Skeletal muscle tissue (tissue), 4 donors: ENCODE data around the gene ACE. TPM values are rescaled to one million over a fixed set of nuclear protein-coding genes. Genes with fewer than 3 reads are reported as not detected.

ENCODE experiments used
- H3K27ac ChIP-seq: one replicate; pipeline ENCODE4 v1.7.0; 2013; ENCODE audit warnings: mild to moderate bottlenecking, low read depth, low read length, inconsistent platforms
- H3K27me3 ChIP-seq, 3 donors: one replicate each; pipeline ENCODE4 v1.7.0; 2013; ENCODE audit warnings: low read length in 3 of 3; ENCODE audit not compliant: control insufficient read depth in 3 of 3, insufficient read depth in 3 of 3
- H3K36me3 ChIP-seq, 3 donors: one replicate each; pipeline ENCODE4 v1.7.0; 2013; ENCODE audit warnings: low read length in 3 of 3; ENCODE audit not compliant: control insufficient read depth in 3 of 3, insufficient read depth in 3 of 3
- H3K4me1 ChIP-seq, 3 donors: one replicate each; pipeline ENCODE4 v1.7.0; 2013; ENCODE audit warnings: low read length in 3 of 3, mild to moderate bottlenecking in 3 of 3; ENCODE audit not compliant: control insufficient read depth in 3 of 3, insufficient read depth in 3 of 3
- H3K4me3 ChIP-seq, 3 donors: one replicate each; pipeline ENCODE4 v1.7.0; 2013; ENCODE audit warnings: low read length in 3 of 3
- H3K9ac ChIP-seq, 3 donors: one replicate each; pipeline ENCODE4 v1.7.0; 2013; ENCODE audit warnings: low read length in 3 of 3, mild to moderate bottlenecking in 3 of 3, moderate library complexity in 2 of 3, low read depth in 1 of 3
- H3K9me3 ChIP-seq, 3 donors: one replicate each; pipeline ENCODE4 v1.7.0; 2013; ENCODE audit warnings: low read length in 3 of 3; ENCODE audit not compliant: control insufficient read depth in 3 of 3
- total RNA-seq: library from RNA; depleted of rRNA; stranded (reverse); fragments of >200 nt; gene quantifications from one replicate; pipeline ENCODE4 v1.2.3, GENCODE V29; 2014
- donor health status: Osteomylitis.

Gene ACE
- total RNA-seq, 1 donor from 2014 or later, result 7.8 TPM

- H3K4me1 ChIP-seq, result peaks cover 22 to 27% (median 23%) of the 10 kb centered on the region in 3 donors
Observed at GRCh38 chr17:63442549-63443035, 34.3 kb upstream of the ACE start.

GRCh38 chr17:63443053-63443452, 33.8 kb upstream of the ACE start:
- H3K4me1 ChIP-seq, result peaks cover 27 to 30% (median 27%) of the 10 kb centered on the region in 3 donors
- no peak overlapping the region for H3K9ac ChIP-seq
- no peak overlapping the region for H3K27ac ChIP-seq
- peaks cover 0 to 10% (median 3%) of the 10 kb centered on the region in 3 donors for H3K27me3 ChIP-seq
- H3K36me3 ChIP-seq, result no peaks in the 10 kb centered on the region
- H3K4me3 ChIP-seq, result no peak overlapping the region
- H3K9me3 ChIP-seq, result no peaks in the 10 kb centered on the region

More at GRCh38 chr17:63442549-63443035, 34.3 kb upstream of the ACE start:
- Histone ChIP-seq H3K27ac (no peak overlapping the region), H3K9ac (no peak overlapping the region), H3K9me3 (no peaks in the 10 kb centered on the region), H3K27me3 (peaks cover 0 to 10% (median 3%) of the 10 kb centered on the region in 3 donors), H3K36me3 (no peaks in the 10 kb centered on the region), H3K4me3 (no peak overlapping the region)

GRCh38 chr17:63444457-63444856, 32.4 kb upstream of the ACE start:
- Histone ChIP-seq H3K9ac (no peak overlapping the region), H3K4me1 (peaks cover 27 to 32% (median 30%) of the 10 kb centered on the region in 3 donors), H3K27ac (no peak overlapping the region), H3K4me3 (no peak overlapping the region), H3K27me3 (peaks cover 0 to 10% (median 3%) of the 10 kb centered on the region in 3 donors), H3K36me3 (no peaks in the 10 kb centered on the region), H3K9me3 (no peaks in the 10 kb centered on the region)

DNA sequence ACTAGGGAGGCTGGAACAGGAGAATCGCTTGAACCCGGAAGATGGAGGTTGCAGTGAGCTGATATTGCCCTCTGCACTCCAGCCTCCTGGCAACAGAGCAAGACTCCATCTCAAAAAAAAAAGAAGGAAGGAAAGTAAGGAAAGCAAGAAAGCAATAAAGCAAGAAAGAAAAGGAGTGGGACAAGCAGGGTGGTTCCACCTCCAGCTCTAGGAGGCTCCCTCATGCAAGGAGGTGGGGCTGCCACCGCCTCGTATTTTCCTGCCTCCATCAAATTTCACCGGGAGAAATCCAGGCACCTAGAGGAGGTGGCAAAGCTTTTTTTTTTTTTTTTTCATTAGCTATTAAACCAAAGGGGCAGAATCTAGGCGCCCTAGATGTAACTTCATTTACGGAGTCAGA, 31.8 kb upstream of the ACE start:
- H3K27me3 ChIP-seq, result peaks cover 0 to 10% (median 3%) of the 10 kb centered on the region in 3 donors
- H3K9me3 ChIP-seq, result no peaks in the 10 kb centered on the region
- no peak overlapping the region for H3K27ac ChIP-seq
- H3K4me1 ChIP-seq, result peaks cover 25 to 27% (median 26%) of the 10 kb centered on the region in 3 donors
- H3K4me3 ChIP-seq, result no peak overlapping the region
- H3K9ac ChIP-seq, result no peak overlapping the region
- H3K36me3 ChIP-seq, result no peaks in the 10 kb centered on the region

- Histone ChIP-seq H3K36me3 (no peaks in the 10 kb centered on the region), H3K9me3 (no peaks in the 10 kb centered on the region), H3K27ac (peak overlapping the region; percentile 44), H3K9ac (peak overlapping the region; percentile 40 to 72 (median 45)), H3K27me3 (peaks cover 0 to 10% (median 3%) of the 10 kb centered on the region in 3 donors), H3K4me1 (peaks cover 26% of the 10 kb centered on the region in 3 donors), H3K4me3 (peak overlapping the region; percentile 59 to 72 (median 68))
Observed at GRCh38 chr17:63445571-63445953, 31.3 kb upstream of the ACE start.

- H3K9ac ChIP-seq, result peak within 1 kb of the TSS; percentile 64 to 72 (median 65)
Observed at GRCh38 chr17:63445954-63446752, 30.7 kb upstream of the ACE start, which contains the start of gene CYB561. Gene CYB561 (minus strand): TSS chr17:63446306. CDS start chr17:63437547, 8,759 bp downstream.

GRCh38 chr17:63446753-63447470, 29.9 kb upstream of the ACE start:
- peaks cover 25 to 28% (median 26%) of the 10 kb centered on the region in 3 donors for H3K4me1 ChIP-seq
- peak overlapping the region; percentile 83 for H3K27ac ChIP-seq
- H3K27me3 ChIP-seq, result peaks cover 0 to 10% (median 3%) of the 10 kb centered on the region in 3 donors
- no peaks in the 10 kb centered on the region for H3K36me3 ChIP-seq
- H3K9ac ChIP-seq, result peak overlapping the region; percentile 64 to 71 (median 65)
- peak overlapping the region; percentile 38 to 72 (median 68) for H3K4me3 ChIP-seq
- H3K9me3 ChIP-seq, result no peaks in the 10 kb centered on the region

More at GRCh38 chr17:63445954-63446752, 30.7 kb upstream of the ACE start, which contains the start of gene CYB561:
- Histone ChIP-seq H3K4me1 (peaks cover 23 to 28% (median 26%) of the 10 kb centered on the region in 3 donors), H3K36me3 (no peaks in the 10 kb centered on the region), H3K27ac (peak within 1 kb of the TSS; percentile 83), H3K27me3 (peaks cover 0 to 10% (median 3%) of the 10 kb centered on the region in 3 donors), H3K9me3 (no peaks in the 10 kb centered on the region), H3K4me3 (peak within 1 kb of the TSS; percentile 59 to 72 (median 68))

- H3K36me3 ChIP-seq, result no peaks in the 10 kb centered on the region
- H3K9me3 ChIP-seq, result no peaks in the 10 kb centered on the region
- peaks cover 26 to 31% (median 28%) of the 10 kb centered on the region in 3 donors for H3K4me1 ChIP-seq
- peak overlapping the region; percentile 83 for H3K27ac ChIP-seq
- peak overlapping the region in 2 of 3 donors; percentile 38 to 72 for H3K4me3 ChIP-seq
- H3K27me3 ChIP-seq, result peaks cover 0 to 10% (median 3%) of the 10 kb centered on the region in 3 donors
- H3K9ac ChIP-seq, result peak overlapping the region in 2 of 3 donors; percentile 65 to 71
Observed at GRCh38 chr17:63447471-63448009, 29.3 kb upstream of the ACE start.

DNA sequence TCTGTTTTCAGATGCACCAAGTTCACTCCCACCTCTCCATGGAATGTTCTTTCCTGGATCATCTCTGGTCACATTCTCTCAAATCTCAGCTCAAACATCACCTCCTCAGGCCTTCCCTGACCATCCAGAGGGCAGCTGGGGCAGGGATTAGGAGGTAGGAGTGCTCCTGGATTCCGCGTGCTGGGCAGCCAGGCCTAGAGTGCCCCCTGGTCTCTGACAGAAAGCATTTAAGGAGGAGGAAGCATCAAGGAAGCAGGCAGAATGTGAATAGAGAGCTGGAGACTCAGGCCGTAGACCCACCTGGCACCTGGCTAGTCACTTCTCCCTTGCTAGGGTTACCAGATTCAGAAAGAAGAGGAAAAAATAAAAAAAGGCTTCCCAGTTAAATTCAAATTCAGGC, 28.2 kb upstream of the ACE start:
- Histone ChIP-seq H3K27me3 (peaks cover 0 to 10% (median 3%) of the 10 kb centered on the region in 3 donors), H3K4me1 (peaks cover 28 to 35% (median 29%) of the 10 kb centered on the region in 3 donors), H3K27ac (no peak overlapping the region), H3K4me3 (no peak overlapping the region), H3K9me3 (no peaks in the 10 kb centered on the region), H3K9ac (no peak overlapping the region), H3K36me3 (no peaks in the 10 kb centered on the region)
